ENCODE measurements around the gene DDI1.
"Not testable (repeated sequence)": the region's sequence is repeated elsewhere in the genome, so short reads cannot be mapped to it uniquely, and the experiment has no call there.

GRCh38 chr11:104046858-104047257 is 10.4 kb downstream of the DDI1 start:
- TF ChIP-seq CTCF (conservative IDR thresholded peaks at IDR 0.05; ENCODE audit: low read depth, low read length); EZH2 (IDR thresholded peaks at IDR 0.05; ENCODE audit: low read length, unreplicated experiment): not testable (repeated sequence)

Data from PC-3 (cell line).